ENCODE measurements around the gene RAB1A.
A peak's percentile ranks its signal among the peaks of the same experiment; 100 is the strongest.

RAB1A gene

GRCh38 chr2:65043001-65043400 is 86.9 kb downstream of the RAB1A start:
- no peak for TF ChIP-seq CTCF (IDR thresholded peaks at IDR 0.05; ENCODE audit: borderline replicate concordance, control extremely low read depth, extremely low read depth, insufficient read depth, missing control alignments)
- DNase-seq (ENCODE audit: low spot score): no peak
- in situ Hi-C loops (cut with MboI; ENCODE audit: low sequenced_read_pairs, unreplicated experiment): loop anchor here (25.0 kb wide), 3 partner anchors 431 to 706 kb away; partner anchors contain the start of gene AFTPH

GRCh38 chr2:65040400-65041261 is 89.3 kb downstream of the RAB1A start:
- in situ Hi-C loops (cut with MboI; ENCODE audit: low sequenced_read_pairs, unreplicated experiment): loop anchor here (25.0 kb wide), 3 partner anchors 428 to 703 kb away; partner anchors contain the start of gene AFTPH
- DNase-seq (ENCODE audit: low spot score): peak; percentile 75
- TF ChIP-seq CTCF (IDR thresholded peaks at IDR 0.05; ENCODE audit: borderline replicate concordance, control extremely low read depth, extremely low read depth, insufficient read depth, missing control alignments): peak; percentile 90

- in situ Hi-C loops (cut with MboI; ENCODE audit: low sequenced_read_pairs, unreplicated experiment): loop anchor here (5.0 to 25.0 kb wide), 4 partner anchors 122 to 702 kb away; partner anchors contain the start of gene AFTPH
- DNase-seq (ENCODE audit: low spot score): no peak
- no peak for TF ChIP-seq CTCF (IDR thresholded peaks at IDR 0.05; ENCODE audit: borderline replicate concordance, control extremely low read depth, extremely low read depth, insufficient read depth, missing control alignments)
These were observed 90.3 kb downstream of the RAB1A start for GRCh38 chr2:65039640-65040039.

- TF ChIP-seq CTCF (IDR thresholded peaks at IDR 0.05; ENCODE audit: borderline replicate concordance, control extremely low read depth, extremely low read depth, insufficient read depth, missing control alignments): no peak
- in situ Hi-C loops (cut with MboI; ENCODE audit: low sequenced_read_pairs, unreplicated experiment): loop anchor here (5.0 to 25.0 kb wide), 4 partner anchors 120 to 700 kb away; partner anchors contain the start of gene AFTPH
- DNase-seq (ENCODE audit: low spot score): no peak
These were observed 92.7 kb downstream of the RAB1A start for GRCh38 chr2:65037178-65037577.
